ENCODE results near the gene CPTP. TPM values are rescaled to one million over a fixed set of nuclear protein-coding genes. Genes with fewer than 3 reads are reported as not detected.

Gene CPTP
- total RNA-seq, 1 experiment from 2014 or later = 16.8 TPM

DNA sequence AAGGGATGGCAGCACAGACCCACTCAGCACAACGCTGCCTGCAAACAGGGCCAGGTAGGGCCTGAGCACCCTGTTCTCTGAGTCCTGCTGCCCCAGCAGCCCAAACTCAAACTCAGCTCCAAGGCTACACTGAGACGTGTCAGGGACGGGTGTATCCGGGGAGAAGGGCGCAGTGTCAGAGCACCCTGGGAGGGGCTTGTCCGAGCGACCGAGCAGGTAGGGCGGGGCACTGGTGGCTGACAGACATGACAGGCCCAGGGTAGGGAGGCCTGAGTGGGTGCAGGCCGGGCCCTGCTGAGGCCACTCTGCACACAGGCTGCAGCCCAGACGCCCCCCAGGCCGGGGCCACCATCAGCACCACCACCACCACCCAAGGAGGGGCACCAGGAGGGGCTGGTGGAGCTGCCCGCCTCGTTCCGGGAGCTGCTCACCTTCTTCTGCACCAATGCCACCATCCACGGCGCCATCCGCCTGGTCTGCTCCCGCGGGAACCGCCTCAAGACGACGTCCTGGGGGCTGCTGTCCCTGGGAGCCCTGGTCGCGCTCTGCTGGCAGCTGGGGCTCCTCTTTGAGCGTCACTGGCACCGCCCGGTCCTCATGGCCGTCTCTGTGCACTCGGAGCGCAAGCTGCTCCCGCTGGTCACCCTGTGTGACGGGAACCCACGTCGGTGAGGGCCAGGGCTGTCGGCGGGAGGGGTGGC is 38.8 kb upstream of the CPTP start:
- H3K27me3 Mint-ChIP-seq (ENCODE audit: insufficient read depth, unreplicated experiment) = peaks cover 3% of the 10 kb centered on the region
- H3K4me3 Mint-ChIP-seq (ENCODE audit: unreplicated experiment) = no peak overlapping the region
- peaks cover 9% of the 10 kb centered on the region for H3K36me3 Mint-ChIP-seq (ENCODE audit: insufficient read depth, unreplicated experiment)
- Histone ChIP-seq H3K4me3 (ENCODE audit: low read depth, low read length) (no peak overlapping the region), H3K9me3 (no peaks in the 10 kb centered on the region), H3K27me3 (replicated peaks; ENCODE audit: control insufficient read depth, insufficient read depth, low read length) (no peaks in the 10 kb centered on the region), H3K36me3 (ENCODE audit: control insufficient read depth, insufficient read depth, low read length) (no peaks in the 10 kb centered on the region), H3K4me1 (no peaks in the 10 kb centered on the region)
- BruUV-seq (replicated peaks) = no TSS peak
- intact Hi-C loops (cut with micrococcal nuclease; ENCODE audit: unreplicated experiment) = no loop called here
- peaks cover 8% of the 10 kb centered on the region for H3K9me3 Mint-ChIP-seq (ENCODE audit: unreplicated experiment)
- no peak overlapping the region for H3K27ac Mint-ChIP-seq (ENCODE audit: unreplicated experiment)
- H3K4me1 Mint-ChIP-seq (ENCODE audit: low read depth, unreplicated experiment) = no peaks in the 10 kb centered on the region
- TF ChIP-seq, protein P1, sequence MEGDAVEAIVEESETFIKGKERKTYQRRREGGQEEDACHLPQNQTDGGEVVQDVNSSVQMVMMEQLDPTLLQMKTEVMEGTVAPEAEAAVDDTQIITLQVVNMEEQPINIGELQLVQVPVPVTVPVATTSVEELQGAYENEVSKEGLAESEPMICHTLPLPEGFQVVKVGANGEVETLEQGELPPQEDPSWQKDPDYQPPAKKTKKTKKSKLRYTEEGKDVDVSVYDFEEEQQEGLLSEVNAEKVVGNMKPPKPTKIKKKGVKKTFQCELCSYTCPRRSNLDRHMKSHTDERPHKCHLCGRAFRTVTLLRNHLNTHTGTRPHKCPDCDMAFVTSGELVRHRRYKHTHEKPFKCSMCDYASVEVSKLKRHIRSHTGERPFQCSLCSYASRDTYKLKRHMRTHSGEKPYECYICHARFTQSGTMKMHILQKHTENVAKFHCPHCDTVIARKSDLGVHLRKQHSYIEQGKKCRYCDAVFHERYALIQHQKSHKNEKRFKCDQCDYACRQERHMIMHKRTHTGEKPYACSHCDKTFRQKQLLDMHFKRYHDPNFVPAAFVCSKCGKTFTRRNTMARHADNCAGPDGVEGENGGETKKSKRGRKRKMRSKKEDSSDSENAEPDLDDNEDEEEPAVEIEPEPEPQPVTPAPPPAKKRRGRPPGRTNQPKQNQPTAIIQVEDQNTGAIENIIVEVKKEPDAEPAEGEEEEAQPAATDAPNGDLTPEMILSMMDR (IDR thresholded peaks at IDR 0.05; ENCODE audit: insufficient read depth in 1 of 2, low read depth in 1 of 2, low read length in 1 of 2, severe bottlenecking in 1 of 2, unreplicated experiment in 1 of 2) = no peak
- ChIA-PET POLR2A (no interaction called here), CTCF (no interaction called here)
- no peak for DNase-seq

DNA sequence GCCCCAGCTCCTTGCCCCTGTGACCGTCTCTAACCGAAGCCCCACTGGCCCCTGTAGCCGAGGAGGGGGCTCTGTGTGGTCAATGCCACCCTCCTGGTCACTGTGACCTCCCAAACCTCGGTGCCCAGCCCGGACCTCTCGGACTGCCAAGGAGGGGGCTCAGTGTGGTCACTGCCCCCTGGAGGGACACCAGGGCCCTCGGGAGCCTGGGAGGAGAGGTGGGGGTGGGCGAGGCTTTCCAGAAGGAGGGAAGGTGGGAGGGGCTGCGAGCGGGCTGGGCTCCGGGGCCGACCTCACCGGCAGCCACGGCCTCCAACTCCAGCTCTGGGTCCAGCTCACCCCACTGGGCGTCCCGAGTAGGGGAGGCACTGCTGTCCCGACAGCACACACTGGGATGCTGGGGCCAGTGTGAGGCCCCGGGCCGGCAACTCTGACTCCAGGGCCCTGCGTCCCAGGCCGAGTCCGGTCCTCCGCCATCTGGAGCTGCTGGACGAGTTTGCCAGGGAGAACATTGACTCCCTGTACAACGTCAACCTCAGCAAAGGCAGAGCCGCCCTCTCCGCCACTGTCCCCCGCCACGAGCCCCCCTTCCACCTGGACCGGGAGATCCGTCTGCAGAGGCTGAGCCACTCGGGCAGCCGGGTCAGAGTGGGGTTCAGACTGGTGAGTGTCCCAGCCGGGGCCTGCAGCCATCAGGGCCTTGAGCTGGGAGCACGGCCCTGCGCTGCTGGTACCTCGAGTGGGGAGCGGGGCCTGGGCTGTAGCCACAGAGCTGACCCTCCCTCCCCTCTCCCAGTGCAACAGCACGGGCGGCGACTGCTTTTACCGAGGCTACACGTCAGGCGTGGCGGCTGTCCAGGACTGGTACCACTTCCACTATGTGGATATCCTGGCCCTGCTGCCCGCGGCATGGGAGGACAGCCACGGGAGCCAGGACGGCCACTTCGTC is 38.0 kb upstream of the CPTP start:
- POLR2A ChIA-PET = no interaction called here
- no TSS peak for BruUV-seq (replicated peaks)

More for the DNA sequence above, 38.0 kb upstream of the CPTP start:
- no peak overlapping the region for H3K4me3 Mint-ChIP-seq (ENCODE audit: unreplicated experiment)
- Histone ChIP-seq H3K4me3 (ENCODE audit: low read depth, low read length) (no peak overlapping the region), H3K9me3 (no peaks in the 10 kb centered on the region), H3K27me3 (replicated peaks; ENCODE audit: control insufficient read depth, insufficient read depth, low read length) (no peaks in the 10 kb centered on the region), H3K4me1 (no peaks in the 10 kb centered on the region; the same call in 1 of the 2 replicates), H3K36me3 (ENCODE audit: control insufficient read depth, insufficient read depth, low read length) (no peaks in the 10 kb centered on the region)
- intact Hi-C loops (cut with micrococcal nuclease; ENCODE audit: unreplicated experiment) = no loop called here
- TF ChIP-seq, protein P1 (IDR thresholded peaks at IDR 0.05; ENCODE audit: insufficient read depth in 1 of 2, low read depth in 1 of 2, low read length in 1 of 2, severe bottlenecking in 1 of 2, unreplicated experiment in 1 of 2) = no peak
- H3K27ac Mint-ChIP-seq (ENCODE audit: unreplicated experiment) = no peak overlapping the region
- peaks cover 9% of the 10 kb centered on the region for H3K36me3 Mint-ChIP-seq (ENCODE audit: insufficient read depth, unreplicated experiment)
- CTCF ChIA-PET = no interaction called here
- DNase-seq = no peak
- peaks cover 3% of the 10 kb centered on the region for H3K27me3 Mint-ChIP-seq (ENCODE audit: insufficient read depth, unreplicated experiment)
- H3K9me3 Mint-ChIP-seq (ENCODE audit: unreplicated experiment) = peaks cover 8% of the 10 kb centered on the region
- no peaks in the 10 kb centered on the region for H3K4me1 Mint-ChIP-seq (ENCODE audit: low read depth, unreplicated experiment)
